ENCODE data around the gene KSR1.

DNA sequence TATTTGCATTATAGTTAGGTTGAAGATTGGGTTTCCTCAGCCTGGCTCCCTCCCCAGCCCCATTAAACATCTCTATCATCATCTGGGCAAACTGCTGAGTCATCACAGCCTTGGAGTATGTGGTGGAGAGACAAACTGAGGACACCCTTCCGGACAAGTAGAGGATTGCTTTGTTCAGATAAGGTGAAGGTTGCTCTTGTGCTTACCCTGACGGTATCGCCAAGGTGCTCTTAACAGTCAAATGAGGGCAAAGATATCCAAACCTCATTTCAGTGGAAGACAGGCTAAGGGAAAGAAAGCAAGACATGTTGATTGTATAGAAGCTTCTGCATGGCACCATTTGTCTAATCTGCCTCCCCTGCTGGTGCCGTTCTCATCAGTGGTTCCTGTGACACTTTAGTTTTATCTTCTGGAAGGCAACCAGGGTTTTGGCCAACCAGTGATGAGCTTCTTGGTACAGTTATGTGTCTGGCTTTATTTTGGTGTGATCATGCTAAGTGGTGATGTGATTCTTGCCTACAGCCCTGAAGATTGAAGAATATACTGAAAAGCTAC, 117.8 kb downstream of the KSR1 start:
- TF ChIP-seq, protein P1, sequence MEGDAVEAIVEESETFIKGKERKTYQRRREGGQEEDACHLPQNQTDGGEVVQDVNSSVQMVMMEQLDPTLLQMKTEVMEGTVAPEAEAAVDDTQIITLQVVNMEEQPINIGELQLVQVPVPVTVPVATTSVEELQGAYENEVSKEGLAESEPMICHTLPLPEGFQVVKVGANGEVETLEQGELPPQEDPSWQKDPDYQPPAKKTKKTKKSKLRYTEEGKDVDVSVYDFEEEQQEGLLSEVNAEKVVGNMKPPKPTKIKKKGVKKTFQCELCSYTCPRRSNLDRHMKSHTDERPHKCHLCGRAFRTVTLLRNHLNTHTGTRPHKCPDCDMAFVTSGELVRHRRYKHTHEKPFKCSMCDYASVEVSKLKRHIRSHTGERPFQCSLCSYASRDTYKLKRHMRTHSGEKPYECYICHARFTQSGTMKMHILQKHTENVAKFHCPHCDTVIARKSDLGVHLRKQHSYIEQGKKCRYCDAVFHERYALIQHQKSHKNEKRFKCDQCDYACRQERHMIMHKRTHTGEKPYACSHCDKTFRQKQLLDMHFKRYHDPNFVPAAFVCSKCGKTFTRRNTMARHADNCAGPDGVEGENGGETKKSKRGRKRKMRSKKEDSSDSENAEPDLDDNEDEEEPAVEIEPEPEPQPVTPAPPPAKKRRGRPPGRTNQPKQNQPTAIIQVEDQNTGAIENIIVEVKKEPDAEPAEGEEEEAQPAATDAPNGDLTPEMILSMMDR (IDR thresholded peaks at IDR 0.05), result no peak
- no peak for TF ChIP-seq POLR2A (IDR thresholded peaks at IDR 0.05)

All from uterus (tissue), 2 donors.